Endothelial cell (in vitro differentiated cells): ENCODE measurements around the gene MT3. TPM values are rescaled to one million over a fixed set of nuclear protein-coding genes. Genes with fewer than 3 reads are reported as not detected.
A peak's percentile ranks its signal among the peaks of the same experiment; 100 is the strongest.

ENCODE experiments used
- DNase-seq: peaks from one replicate; pipeline ENCODE4 v3.0.0; 2021; ENCODE audit warnings: low spot score
- H3K27ac Mint-ChIP-seq: one replicate; pipeline ENCODE4 v1.8.0; 2021; ENCODE audit warnings: mixed read lengths, inconsistent platforms; ENCODE audit not compliant: unreplicated experiment
- H3K27me3 Mint-ChIP-seq: one replicate; pipeline ENCODE4 v1.8.0; 2021; ENCODE audit warnings: mild to moderate bottlenecking, moderate library complexity, mixed read lengths, inconsistent platforms; ENCODE audit not compliant: unreplicated experiment
- H3K36me3 Mint-ChIP-seq: one replicate; pipeline ENCODE4 v1.8.0; 2021; ENCODE audit warnings: mild to moderate bottlenecking, low read depth, mixed read lengths, inconsistent platforms; ENCODE audit not compliant: unreplicated experiment
- H3K4me1 Mint-ChIP-seq: one replicate; pipeline ENCODE4 v1.8.0; 2021; ENCODE audit warnings: mild to moderate bottlenecking, mixed read lengths, inconsistent platforms; ENCODE audit not compliant: unreplicated experiment
- H3K4me3 Mint-ChIP-seq: one replicate; pipeline ENCODE4 v1.8.0; 2021; ENCODE audit warnings: mild to moderate bottlenecking, mixed read lengths, inconsistent platforms; ENCODE audit not compliant: unreplicated experiment
- H3K9me3 Mint-ChIP-seq: one replicate; pipeline ENCODE4 v1.8.0; 2021; ENCODE audit warnings: mixed read lengths, inconsistent platforms; ENCODE audit not compliant: unreplicated experiment
- total RNA-seq: library from RNA; stranded (reverse); fragmentation: NEBNext Ultra II Directional; extraction: Animal tissue kit (Norgen Biotek cat#: 25700); gene quantifications from one replicate; pipeline ENCODE4 v1.2.1, GENCODE V29; 2021; ENCODE audit not compliant: unreplicated experiment
- TF ChIP-seq, protein P1 (sequence below): fragments of 200-600 bp; sonication (generic); IDR thresholded peaks from one replicate; pipeline ENCODE4 v1.5.0; 2021; ENCODE audit warnings: antibody characterized with exemption; ENCODE audit not compliant: unreplicated experiment

MT3 gene
- total RNA-seq, 1 donor from 2014 or later, result not detected

DNA sequence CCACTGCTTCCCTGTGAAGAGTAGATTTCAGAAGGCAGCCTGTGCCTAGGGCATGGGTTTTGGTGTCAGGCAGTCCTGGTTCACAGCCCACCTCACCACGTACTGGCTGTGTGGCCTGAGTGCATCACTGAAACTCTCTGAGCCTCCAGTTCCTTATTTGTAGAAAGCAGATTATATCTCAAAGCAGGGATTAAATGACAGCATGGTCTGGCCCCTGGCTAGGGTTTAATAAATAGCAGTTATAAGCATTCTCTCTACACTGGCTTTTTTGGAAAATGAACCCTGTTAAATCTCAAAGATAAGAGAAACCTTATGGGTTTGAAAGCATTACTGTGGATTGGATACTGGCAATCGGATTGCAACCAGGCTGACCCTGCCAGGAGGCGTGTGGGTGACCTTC, 40.2 kb downstream of the MT3 start:
- peaks cover 33% of the 10 kb centered on the region for H3K27me3 Mint-ChIP-seq
- TF ChIP-seq, protein P1, sequence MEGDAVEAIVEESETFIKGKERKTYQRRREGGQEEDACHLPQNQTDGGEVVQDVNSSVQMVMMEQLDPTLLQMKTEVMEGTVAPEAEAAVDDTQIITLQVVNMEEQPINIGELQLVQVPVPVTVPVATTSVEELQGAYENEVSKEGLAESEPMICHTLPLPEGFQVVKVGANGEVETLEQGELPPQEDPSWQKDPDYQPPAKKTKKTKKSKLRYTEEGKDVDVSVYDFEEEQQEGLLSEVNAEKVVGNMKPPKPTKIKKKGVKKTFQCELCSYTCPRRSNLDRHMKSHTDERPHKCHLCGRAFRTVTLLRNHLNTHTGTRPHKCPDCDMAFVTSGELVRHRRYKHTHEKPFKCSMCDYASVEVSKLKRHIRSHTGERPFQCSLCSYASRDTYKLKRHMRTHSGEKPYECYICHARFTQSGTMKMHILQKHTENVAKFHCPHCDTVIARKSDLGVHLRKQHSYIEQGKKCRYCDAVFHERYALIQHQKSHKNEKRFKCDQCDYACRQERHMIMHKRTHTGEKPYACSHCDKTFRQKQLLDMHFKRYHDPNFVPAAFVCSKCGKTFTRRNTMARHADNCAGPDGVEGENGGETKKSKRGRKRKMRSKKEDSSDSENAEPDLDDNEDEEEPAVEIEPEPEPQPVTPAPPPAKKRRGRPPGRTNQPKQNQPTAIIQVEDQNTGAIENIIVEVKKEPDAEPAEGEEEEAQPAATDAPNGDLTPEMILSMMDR, result no peak

DNA sequence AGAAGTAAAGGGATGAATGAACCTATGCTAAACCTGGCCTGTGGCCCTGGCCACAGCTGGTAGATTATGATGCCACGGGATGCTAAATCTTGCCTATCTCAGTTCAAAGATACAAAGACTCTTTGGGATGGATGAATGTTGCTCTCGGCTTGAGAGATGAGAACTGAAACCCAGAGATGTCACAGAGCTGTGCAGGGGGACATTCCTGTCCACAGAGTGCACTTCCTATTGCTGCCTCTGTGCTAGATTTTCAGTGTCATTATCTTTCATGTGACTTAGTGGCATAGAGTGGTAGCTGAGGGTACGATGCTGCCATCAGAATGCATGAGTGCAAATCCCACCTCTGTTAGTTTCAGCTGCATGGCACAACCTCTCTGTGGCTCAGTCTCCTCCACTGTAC, 40.8 kb downstream of the MT3 start:
- peaks cover 34% of the 10 kb centered on the region for H3K27me3 Mint-ChIP-seq

More for the DNA sequence above, 40.2 kb downstream of the MT3 start:
- Mint-ChIP-seq H3K4me1 (peaks cover 9% of the 10 kb centered on the region), H3K36me3 (no peaks in the 10 kb centered on the region), H3K27ac (no peak overlapping the region), H3K9me3 (no peaks in the 10 kb centered on the region), H3K4me3 (no peak overlapping the region)
- DNase-seq, result no peak

DNA sequence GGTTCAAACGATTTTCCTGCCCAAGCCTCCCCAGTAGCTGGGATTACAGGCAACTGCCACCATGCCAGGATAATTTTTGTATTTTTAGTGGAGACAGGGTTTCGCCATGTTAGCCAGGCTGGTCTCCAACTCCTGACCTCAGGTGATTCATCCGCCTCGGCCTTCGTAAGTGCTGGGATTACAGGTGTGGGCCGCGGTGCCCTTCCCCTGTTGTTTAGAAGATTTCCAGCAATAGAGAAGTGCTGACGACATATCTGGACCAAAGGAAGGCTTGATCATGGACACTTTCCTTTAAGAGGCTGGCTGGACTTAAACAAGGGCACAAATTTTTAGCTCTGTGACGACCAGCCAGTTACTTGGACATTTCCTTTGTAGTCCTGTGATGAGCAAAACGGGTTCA, 41.9 kb downstream of the MT3 start:
- Mint-ChIP-seq H3K4me1 (peaks cover 7% of the 10 kb centered on the region), H3K4me3 (no peak overlapping the region), H3K27ac (no peak overlapping the region), H3K9me3 (no peaks in the 10 kb centered on the region), H3K36me3 (no peaks in the 10 kb centered on the region), H3K27me3 (peaks cover 36% of the 10 kb centered on the region)
- no peak for DNase-seq
- TF ChIP-seq, protein P1, result no peak

More for the DNA sequence above, 40.8 kb downstream of the MT3 start:
- peaks cover 9% of the 10 kb centered on the region for H3K4me1 Mint-ChIP-seq
- H3K9me3 Mint-ChIP-seq, result no peaks in the 10 kb centered on the region
- no peak overlapping the region for H3K27ac Mint-ChIP-seq
- no peaks in the 10 kb centered on the region for H3K36me3 Mint-ChIP-seq
- H3K4me3 Mint-ChIP-seq, result no peak overlapping the region
- TF ChIP-seq, protein P1, result no peak
- DNase-seq, result no peak

DNA sequence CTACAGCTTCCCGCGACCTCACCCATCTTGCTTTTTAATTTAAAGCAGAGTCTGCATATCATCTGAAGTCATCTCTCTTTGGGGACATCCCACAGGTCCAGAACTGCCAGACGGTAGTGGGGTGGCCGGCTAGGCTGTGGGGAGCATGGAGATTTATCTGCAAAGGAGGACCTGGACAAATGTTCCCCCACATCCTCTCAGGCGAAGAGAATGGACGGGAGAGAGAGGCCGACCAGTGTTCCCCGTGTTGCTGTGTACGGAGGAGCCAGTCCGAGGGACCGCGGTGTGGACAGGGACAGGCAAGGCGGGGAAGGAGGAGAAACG, 42.5 kb downstream of the MT3 start:
- Mint-ChIP-seq H3K27me3 (peaks cover 41% of the 10 kb centered on the region), H3K27ac (no peak overlapping the region), H3K9me3 (no peaks in the 10 kb centered on the region), H3K36me3 (no peaks in the 10 kb centered on the region), H3K4me3 (peak overlapping the region; percentile 63), H3K4me1 (peaks cover 7% of the 10 kb centered on the region)
- no peak for DNase-seq
- TF ChIP-seq, protein P1, result no peak

DNA sequence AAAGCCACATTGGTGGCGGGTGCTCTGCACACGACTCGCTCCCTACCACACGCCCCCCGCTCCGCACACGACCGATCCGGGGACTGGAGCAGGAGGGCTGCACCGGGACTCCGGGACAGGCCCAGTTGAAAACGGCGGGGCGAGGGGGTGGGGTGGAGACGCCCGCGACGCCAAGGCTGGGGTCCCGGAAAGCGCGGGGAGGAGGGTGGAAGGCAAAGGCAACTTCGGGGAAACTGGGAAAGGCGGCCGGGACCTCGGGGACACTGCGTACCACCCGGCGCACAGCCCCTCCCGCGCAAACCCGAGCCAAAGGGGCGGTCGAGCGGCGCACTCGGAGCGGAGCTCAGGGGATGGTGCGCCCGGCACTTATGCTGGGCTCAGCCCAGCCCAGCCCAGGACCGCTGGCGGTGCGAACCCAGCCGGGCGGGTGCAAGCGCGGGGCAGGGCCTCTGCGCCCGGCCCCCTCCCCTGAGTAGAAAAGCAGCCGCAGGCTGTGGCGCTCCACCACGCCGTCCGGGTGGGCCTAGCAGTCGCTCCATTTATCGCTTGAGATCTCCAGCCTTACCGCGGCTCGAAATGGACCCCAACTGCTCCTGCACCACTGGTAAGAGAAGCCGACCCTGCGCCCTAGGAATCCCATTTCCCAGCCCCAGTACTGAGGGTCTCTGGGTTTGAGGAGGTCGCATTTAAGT, 43.0 kb downstream of the MT3 start, which contains the start of gene MT1M:
MT1M (plus strand) TSS at position 504 of the 692 bp plus-strand sequence; CDS start at position 577, 73 bp downstream.
- Mint-ChIP-seq H3K27me3 (peaks cover 39% of the 10 kb centered on the region), H3K4me3 (peak within 1 kb of the TSS; percentile 63), H3K4me1 (peaks cover 7% of the 10 kb centered on the region), H3K27ac (no peak within 1 kb of the TSS), H3K9me3 (no peaks in the 10 kb centered on the region), H3K36me3 (no peaks in the 10 kb centered on the region)
- TF ChIP-seq, protein P1, result no peak
- no peak for DNase-seq
